Measurements from ENCODE around the gene ZMYND8. TPM values are rescaled to one million over a fixed set of nuclear protein-coding genes. Genes with fewer than 3 reads are reported as not detected.
"Not testable (repeated sequence)": the region's sequence is repeated elsewhere in the genome, so short reads cannot be mapped to it uniquely, and the experiment has no call there.

The ZMYND8 gene
- total RNA-seq, 1 donor from 2014 or later = 86.0 TPM

DNA sequence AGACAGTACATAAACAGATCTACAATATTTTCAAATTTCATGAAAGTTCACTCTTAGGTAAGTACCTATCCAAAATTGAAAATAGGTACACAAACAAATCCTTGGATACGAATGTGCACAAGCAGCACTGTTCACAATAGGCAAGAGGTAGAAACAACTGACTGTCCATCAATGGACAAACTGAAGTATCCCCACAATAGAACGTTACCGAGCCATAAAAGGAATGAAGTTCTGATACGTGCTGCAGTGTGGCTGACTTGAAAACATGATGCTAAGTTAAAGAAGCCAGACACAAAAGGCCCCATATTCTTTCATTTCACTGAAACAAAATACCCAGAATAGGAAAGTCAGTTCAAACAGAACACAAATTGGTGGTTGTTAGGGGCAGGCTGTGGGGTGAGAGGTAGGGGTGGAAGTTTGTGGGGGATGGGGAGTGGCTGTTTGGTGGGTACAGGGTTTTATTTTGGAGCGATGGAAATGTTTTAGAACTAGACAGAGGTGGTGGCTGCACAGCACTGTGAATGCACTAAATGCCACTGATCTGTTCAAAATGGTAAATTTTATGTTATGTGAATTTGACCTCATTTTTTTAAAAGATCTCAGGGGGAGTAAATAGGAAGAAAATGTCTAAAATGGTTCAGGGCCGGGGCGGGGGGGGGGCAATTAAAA lies 89.5 kb downstream of the ZMYND8 start:
- Mint-ChIP-seq H3K4me1 (peaks cover 15% of the 10 kb centered on the region), H3K9me3 (no peaks in the 10 kb centered on the region), H3K36me3 (ENCODE audit: low read depth) (peaks cover 12% of the 10 kb centered on the region), H3K27me3 (ENCODE audit: low read depth) (no peaks in the 10 kb centered on the region), H3K4me3 (no peak overlapping the region), H3K27ac (ENCODE audit: unreplicated experiment) (no peak overlapping the region)
- DNase-seq (ENCODE audit: low read depth, low spot score) = no peak
- TF ChIP-seq, protein P1, sequence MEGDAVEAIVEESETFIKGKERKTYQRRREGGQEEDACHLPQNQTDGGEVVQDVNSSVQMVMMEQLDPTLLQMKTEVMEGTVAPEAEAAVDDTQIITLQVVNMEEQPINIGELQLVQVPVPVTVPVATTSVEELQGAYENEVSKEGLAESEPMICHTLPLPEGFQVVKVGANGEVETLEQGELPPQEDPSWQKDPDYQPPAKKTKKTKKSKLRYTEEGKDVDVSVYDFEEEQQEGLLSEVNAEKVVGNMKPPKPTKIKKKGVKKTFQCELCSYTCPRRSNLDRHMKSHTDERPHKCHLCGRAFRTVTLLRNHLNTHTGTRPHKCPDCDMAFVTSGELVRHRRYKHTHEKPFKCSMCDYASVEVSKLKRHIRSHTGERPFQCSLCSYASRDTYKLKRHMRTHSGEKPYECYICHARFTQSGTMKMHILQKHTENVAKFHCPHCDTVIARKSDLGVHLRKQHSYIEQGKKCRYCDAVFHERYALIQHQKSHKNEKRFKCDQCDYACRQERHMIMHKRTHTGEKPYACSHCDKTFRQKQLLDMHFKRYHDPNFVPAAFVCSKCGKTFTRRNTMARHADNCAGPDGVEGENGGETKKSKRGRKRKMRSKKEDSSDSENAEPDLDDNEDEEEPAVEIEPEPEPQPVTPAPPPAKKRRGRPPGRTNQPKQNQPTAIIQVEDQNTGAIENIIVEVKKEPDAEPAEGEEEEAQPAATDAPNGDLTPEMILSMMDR (conservative IDR thresholded peaks at IDR 0.05) = no peak

- TF ChIP-seq, protein P1 (conservative IDR thresholded peaks at IDR 0.05) = no peak
These were observed 90.5 kb downstream of the ZMYND8 start for GRCh38 chr20:47265984-47266383.

DNA sequence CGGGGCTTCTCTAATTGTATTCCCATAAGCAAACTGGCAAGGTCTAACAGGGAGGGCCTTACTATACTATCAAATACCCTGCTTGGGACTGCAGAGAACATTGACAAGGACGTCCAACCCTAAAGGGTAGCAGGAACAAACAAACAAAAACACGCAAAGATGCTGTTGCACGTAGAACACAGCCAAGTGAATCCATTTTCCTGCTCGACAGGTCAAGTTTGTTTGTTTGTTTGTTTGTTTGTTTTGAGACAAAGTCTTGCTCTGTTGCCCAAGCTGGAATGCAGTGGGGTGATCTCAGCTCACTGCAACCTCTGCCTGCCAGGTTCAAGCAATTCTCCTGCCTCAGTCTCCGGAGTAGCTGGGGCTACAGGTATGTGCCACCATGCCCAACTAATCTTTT lies 91.3 kb downstream of the ZMYND8 start:
- no peak for DNase-seq (ENCODE audit: low read depth, low spot score)
- H3K4me3 Mint-ChIP-seq = no peak overlapping the region
- H3K27ac Mint-ChIP-seq (ENCODE audit: unreplicated experiment) = no peak overlapping the region
- TF ChIP-seq, protein P1 (conservative IDR thresholded peaks at IDR 0.05) = no peak
- no peaks in the 10 kb centered on the region for H3K9me3 Mint-ChIP-seq
- H3K27me3 Mint-ChIP-seq (ENCODE audit: low read depth) = no peaks in the 10 kb centered on the region
- H3K4me1 Mint-ChIP-seq = peaks cover 19% of the 10 kb centered on the region
- peaks cover 23% of the 10 kb centered on the region for H3K36me3 Mint-ChIP-seq (ENCODE audit: low read depth)

More at GRCh38 chr20:47265984-47266383, 90.5 kb downstream of the ZMYND8 start:
- Mint-ChIP-seq H3K27me3 (ENCODE audit: low read depth) (no peaks in the 10 kb centered on the region), H3K36me3 (ENCODE audit: low read depth) (peaks cover 17% of the 10 kb centered on the region), H3K4me1 (peaks cover 15% of the 10 kb centered on the region), H3K4me3 (no peak overlapping the region), H3K27ac (ENCODE audit: unreplicated experiment) (no peak overlapping the region), H3K9me3 (no peaks in the 10 kb centered on the region)
- no peak for DNase-seq (ENCODE audit: low read depth, low spot score)

- H3K27ac Mint-ChIP-seq (ENCODE audit: unreplicated experiment) = not testable (repeated sequence)
- peaks cover 23% of the 10 kb centered on the region for H3K36me3 Mint-ChIP-seq (ENCODE audit: low read depth)
These were observed 92.2 kb downstream of the ZMYND8 start for GRCh38 chr20:47264137-47264769.

GRCh38 chr20:47263465-47264084 lies 92.9 kb downstream of the ZMYND8 start:
- H3K27ac Mint-ChIP-seq (ENCODE audit: unreplicated experiment) = no peak overlapping the region
- H3K4me1 Mint-ChIP-seq = peaks cover 31% of the 10 kb centered on the region
- H3K27me3 Mint-ChIP-seq (ENCODE audit: low read depth) = no peaks in the 10 kb centered on the region
- no peak for DNase-seq (ENCODE audit: low read depth, low spot score)
- H3K4me3 Mint-ChIP-seq = no peak overlapping the region
- TF ChIP-seq, protein P1 (conservative IDR thresholded peaks at IDR 0.05) = no peak
- peaks cover 27% of the 10 kb centered on the region for H3K36me3 Mint-ChIP-seq (ENCODE audit: low read depth)
- no peaks in the 10 kb centered on the region for H3K9me3 Mint-ChIP-seq

More at GRCh38 chr20:47264137-47264769, 92.2 kb downstream of the ZMYND8 start:
- DNase-seq (ENCODE audit: low read depth, low spot score); H3K4me3 Mint-ChIP-seq; H3K9me3 Mint-ChIP-seq; H3K27me3 Mint-ChIP-seq (ENCODE audit: low read depth): not testable (repeated sequence)
- peaks cover 25% of the 10 kb centered on the region for H3K4me1 Mint-ChIP-seq

- peaks cover 33% of the 10 kb centered on the region for H3K4me1 Mint-ChIP-seq
- no peak overlapping the region for H3K4me3 Mint-ChIP-seq
- H3K9me3 Mint-ChIP-seq = no peaks in the 10 kb centered on the region
- no peaks in the 10 kb centered on the region for H3K27me3 Mint-ChIP-seq (ENCODE audit: low read depth)
- H3K27ac Mint-ChIP-seq (ENCODE audit: unreplicated experiment) = no peak overlapping the region
- H3K36me3 Mint-ChIP-seq (ENCODE audit: low read depth) = peaks cover 29% of the 10 kb centered on the region
- no peak for DNase-seq (ENCODE audit: low read depth, low spot score)
- TF ChIP-seq, protein P1 (conservative IDR thresholded peaks at IDR 0.05) = no peak
These were observed 93.4 kb downstream of the ZMYND8 start for GRCh38 chr20:47263080-47263464.

Data from neural crest cell (in vitro differentiated cells).